Sigmoid colon (tissue), 4 donors: ENCODE measurements around the gene ACAA2.

ENCODE experiments used
- CTCF ChIP-seq, 4 experiments: fragments of 450-650 bp in 3 of 4; fragments of 200-600 bp in 1 of 4; IDR thresholded peaks; one replicate each; pipeline ENCODE4 v1.5.1; 2016 to 2019; ENCODE audit warnings: antibody characterized with exemption in 4 of 4, mild to moderate bottlenecking in 3 of 4, moderate library complexity in 2 of 4
- EP300 ChIP-seq, 4 donors: sonication (generic); formaldehyde crosslinking; IDR thresholded peaks; one replicate each; pipeline ENCODE4 v1.6.1; 2017; ENCODE audit warnings: antibody characterized with exemption in 4 of 4

- no peak for TF ChIP-seq EP300 (IDR thresholded peaks at IDR 0.05)
- TF ChIP-seq CTCF (IDR thresholded peaks at IDR 0.05), result no peak
Observed at GRCh38 chr18:49853436-49853835, 40.1 kb upstream of the ACAA2 start.
